H9 (cell line): ENCODE measurements around the gene TMEM106B. TPM values are rescaled to one million over a fixed set of nuclear protein-coding genes. Genes with fewer than 3 reads are reported as not detected.

ENCODE experiments used
- DNase-seq: peaks from one replicate; pipeline ENCODE4 v3.0.0-alpha.2; 2017
- H2AFZ ChIP-seq: one replicate; pipeline ENCODE4 v1.6.1; 2013; ENCODE audit warnings: mild to moderate bottlenecking, low read length, control low read depth, moderate library complexity
- H2AK5ac ChIP-seq: 2 replicates; pipeline ENCODE4 v1.6.1; 2013; ENCODE audit warnings: low read length, control low read depth, mixed read lengths; ENCODE audit not compliant: insufficient read length
- H2BK120ac ChIP-seq: one replicate; pipeline ENCODE4 v1.6.1; 2013; ENCODE audit warnings: low read depth, mild to moderate bottlenecking, low read length, control low read depth, inconsistent platforms; ENCODE audit not compliant: poor library complexity, severe bottlenecking
- H2BK12ac ChIP-seq: 2 replicates; pipeline ENCODE4 v1.6.1; 2013; ENCODE audit warnings: low read length, control low read depth, mixed read lengths, low read depth; ENCODE audit not compliant: insufficient read length
- H2BK15ac ChIP-seq: 2 replicates; pipeline ENCODE4 v1.6.1; 2013; ENCODE audit warnings: low read depth, low read length, control low read depth
- H2BK20ac ChIP-seq: one replicate; pipeline ENCODE4 v1.6.1; 2013; ENCODE audit warnings: low read depth, mild to moderate bottlenecking, low read length, control low read depth, inconsistent platforms; ENCODE audit not compliant: poor library complexity, severe bottlenecking
- H2BK5ac ChIP-seq: 2 replicates; pipeline ENCODE4 v1.6.1; 2013; ENCODE audit warnings: low read length, control low read depth, mixed read lengths; ENCODE audit not compliant: insufficient read length
- H3K14ac ChIP-seq: 2 replicates; pipeline ENCODE4 v1.6.1; 2013; ENCODE audit warnings: low read length, control low read depth; ENCODE audit not compliant: insufficient read depth
- H3K18ac ChIP-seq: 2 replicates; pipeline ENCODE4 v1.6.1; 2013; ENCODE audit warnings: low read depth, mild to moderate bottlenecking, mixed read lengths, low read length, control low read depth; ENCODE audit not compliant: insufficient read length
- H3K23ac ChIP-seq: 2 replicates; pipeline ENCODE4 v1.6.1; 2013; ENCODE audit warnings: low read length, control low read depth, mixed read lengths, low read depth; ENCODE audit not compliant: insufficient read length
- H3K23me2 ChIP-seq: 2 replicates; pipeline ENCODE4 v1.6.1; 2013; ENCODE audit warnings: low read depth, mild to moderate bottlenecking, mixed read lengths, low read length, control low read depth; ENCODE audit not compliant: insufficient read length, poor library complexity, severe bottlenecking
- H3K27ac ChIP-seq: 2 replicates; pipeline ENCODE4 v1.5.1; 2013; ENCODE audit warnings: low read length, control low read depth, mixed read lengths, low read depth; ENCODE audit not compliant: insufficient read length
- H3K27me3 ChIP-seq: 2 replicates; pipeline ENCODE4 v1.6.1; 2013; ENCODE audit warnings: low read length, control low read depth, inconsistent platforms; ENCODE audit not compliant: insufficient read depth
- H3K4ac ChIP-seq: 2 replicates; pipeline ENCODE4 v1.6.1; 2013; ENCODE audit warnings: low read depth, mild to moderate bottlenecking, control low read depth, inconsistent platforms, low read length, moderate library complexity
- H3K4me1 ChIP-seq: 2 replicates; pipeline ENCODE4 v1.6.1; 2013; ENCODE audit warnings: low read length, control low read depth, inconsistent platforms; ENCODE audit not compliant: insufficient read depth
- H3K4me2 ChIP-seq: 2 replicates; pipeline ENCODE4 v1.6.1; 2013; ENCODE audit warnings: low read length, control low read depth, mixed read lengths; ENCODE audit not compliant: insufficient read length, insufficient read depth
- H3K56ac ChIP-seq: 2 replicates; pipeline ENCODE4 v1.6.1; 2013; ENCODE audit warnings: low read depth, mild to moderate bottlenecking, mixed read lengths, low read length, control low read depth; ENCODE audit not compliant: insufficient read length
- H3K79me1 ChIP-seq: 2 replicates; pipeline ENCODE4 v1.6.1; 2013; ENCODE audit warnings: low read depth, mild to moderate bottlenecking, moderate library complexity, low read length, control low read depth, inconsistent platforms; ENCODE audit not compliant: insufficient read depth, poor library complexity, severe bottlenecking
- H3K79me2 ChIP-seq: 2 replicates; pipeline ENCODE4 v1.6.1; 2013; ENCODE audit warnings: low read length, control low read depth, inconsistent platforms; ENCODE audit not compliant: insufficient read depth
- H3K9ac ChIP-seq: 2 replicates; pipeline ENCODE4 v1.6.1; 2013; ENCODE audit warnings: low read length, control low read depth, mixed read lengths; ENCODE audit not compliant: insufficient read length; ENCODE audit errors: extremely low read depth
- H3K9me3 ChIP-seq: one replicate; pipeline ENCODE4 v1.6.1; 2013; ENCODE audit warnings: low read depth, low read length, inconsistent platforms; ENCODE audit not compliant: control insufficient read depth
- H3T11ph ChIP-seq: one replicate; pipeline ENCODE4 v1.6.1; 2013; ENCODE audit warnings: mild to moderate bottlenecking, low read length, control low read depth, inconsistent platforms
- H4K20me1 ChIP-seq: one replicate; pipeline ENCODE4 v1.6.1; 2013; ENCODE audit not compliant: control insufficient read depth, insufficient read length, insufficient read depth
- H4K5ac ChIP-seq: 2 replicates; pipeline ENCODE4 v1.6.1; 2013; ENCODE audit warnings: low read depth, mild to moderate bottlenecking, mixed read lengths, low read length, control low read depth; ENCODE audit not compliant: insufficient read length
- H4K8ac ChIP-seq: replicated peaks from 2 replicates; pipeline ENCODE4 v1.6.1; 2013; ENCODE audit warnings: low read length, control low read depth, mixed read lengths, low read depth; ENCODE audit not compliant: insufficient read length
- H4K91ac ChIP-seq: 2 replicates; pipeline ENCODE4 v1.6.1; 2013; ENCODE audit warnings: low read depth, mild to moderate bottlenecking, moderate library complexity, mixed read lengths, low read length, control low read depth; ENCODE audit not compliant: insufficient read length
- H3K27ac Mint-ChIP-seq, 3 experiments: 2 replicates in 2 of 3; 3 replicates in 1 of 3; pipeline ENCODE4 v1.8.0; 2020 to 2021; ENCODE audit warnings: mixed read lengths in 3 of 3, mild to moderate bottlenecking in 1 of 3, moderate library complexity in 1 of 3
- H3K27me3 Mint-ChIP-seq: 2 replicates; pipeline ENCODE4 v1.8.0; 2021; ENCODE audit warnings: low read depth, mild to moderate bottlenecking, moderate library complexity, mixed read lengths
- H3K36me3 Mint-ChIP-seq, 3 experiments: 2 replicates in 2 of 3; 3 replicates in 1 of 3; pipeline ENCODE4 v1.8.0; 2020 to 2021; ENCODE audit warnings: low read depth in 3 of 3, mixed read lengths in 3 of 3; ENCODE audit not compliant: insufficient read depth in 1 of 3
- H3K4me1 Mint-ChIP-seq, 2 experiments: 2 replicates each; pipeline ENCODE4 v1.8.0; 2020; ENCODE audit warnings: mixed read lengths in 2 of 2
- H3K4me3 Mint-ChIP-seq, 2 experiments: 2 replicates in 1 of 2; 3 replicates in 1 of 2; pipeline ENCODE4 v1.8.0; 2020 to 2021; ENCODE audit warnings: mild to moderate bottlenecking in 2 of 2, mixed read lengths in 2 of 2, moderate library complexity in 1 of 2
- H3K9me3 Mint-ChIP-seq, 2 experiments: 2 replicates in 1 of 2; 3 replicates in 1 of 2; pipeline ENCODE4 v1.8.0; 2020; ENCODE audit warnings: mild to moderate bottlenecking in 2 of 2, mixed read lengths in 2 of 2, moderate library complexity in 1 of 2
- WGBS: extraction: QIAGEN DNeasy Blood & Tissue Kit; methylation state at CpG from one replicate; pipeline ENCODE4 v1.1.7; 2013; ENCODE audit warnings: missing lambda C conversion rate, low lambda C conversion rate, mixed read lengths; ENCODE audit not compliant: insufficient read length; ENCODE audit errors: extremely low coverage; 5-methylcytosine and 5-hydroxymethylcytosine counted together
- total RNA-seq: library from RNA; stranded (reverse); gene quantifications from 2 replicates; pipeline ENCODE4 v1.2.1, GENCODE V29; 2021
- TF ChIP-seq, protein P1 (sequence below): fragments of 200-600 bp; sonication (generic); conservative IDR thresholded peaks from 3 replicates; pipeline ENCODE4 v1.8.0; 2021; ENCODE audit warnings: antibody characterized with exemption, mild to moderate bottlenecking

The TMEM106B gene
- total RNA-seq, 1 experiment from 2014 or later: 28.4 TPM

DNA sequence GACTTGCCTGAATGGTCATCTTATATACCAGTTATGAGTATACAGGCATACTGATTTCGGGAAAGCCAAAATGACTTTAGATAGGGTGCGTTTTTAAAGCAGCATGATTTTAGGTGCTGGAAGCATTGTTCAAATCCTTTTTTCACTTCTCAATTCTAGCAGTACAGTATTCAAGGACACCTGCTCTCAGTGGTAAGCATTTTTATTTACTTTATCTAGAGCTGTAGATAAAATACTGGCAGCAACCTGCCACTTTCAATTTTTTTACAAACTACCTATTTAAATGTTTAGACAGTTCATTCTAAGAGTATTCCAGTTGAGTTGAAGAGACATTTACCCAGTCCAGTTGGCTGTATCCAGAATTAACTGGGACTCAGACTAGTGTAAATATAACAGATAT lies 33.6 kb downstream of the TMEM106B start:
- DNase-seq: no peak
- Histone ChIP-seq H3K9ac (no peak overlapping the region), H2BK5ac (no peak overlapping the region), H3K4ac (no peak overlapping the region), H4K20me1 (no peaks in the 10 kb centered on the region), H4K8ac (no peak overlapping the region), H3K56ac (no peak overlapping the region), H3K23ac (no peak overlapping the region), H2BK120ac (no peak overlapping the region), H3K9me3 (no peaks in the 10 kb centered on the region), H4K5ac (no peak overlapping the region), H2BK12ac (no peak overlapping the region), H3K4me1 (no peaks in the 10 kb centered on the region), H3K23me2 (no peaks in the 10 kb centered on the region), H2AFZ (no peak overlapping the region), H4K91ac (no peak overlapping the region), H3K14ac (no peak overlapping the region), H3K79me2 (no peaks in the 10 kb centered on the region), H3K27me3 (no peaks in the 10 kb centered on the region), H2AK5ac (no peak overlapping the region), H3K18ac (no peak overlapping the region), H3T11ph (no peak overlapping the region), H2BK20ac (no peak overlapping the region), H3K79me1 (no peaks in the 10 kb centered on the region), H2BK15ac (no peak overlapping the region), H3K27ac (no peak overlapping the region), H3K4me2 (no peak overlapping the region)
- H3K4me3 Mint-ChIP-seq: no peak overlapping the region
- H3K36me3 Mint-ChIP-seq: peaks cover 0 to 8% (median 0%) of the 10 kb centered on the region in 3 experiments; a peak in 2 of 7 replicates
- no peaks in the 10 kb centered on the region for H3K27me3 Mint-ChIP-seq
- no CpG with 5 or more reads among the region's 2 CpGs for WGBS
- H3K9me3 Mint-ChIP-seq: peaks cover 3 to 5% of the 10 kb centered on the region in 2 experiments; a peak in 2 of 5 replicates
- no peak overlapping the region for H3K27ac Mint-ChIP-seq
- TF ChIP-seq, protein P1, sequence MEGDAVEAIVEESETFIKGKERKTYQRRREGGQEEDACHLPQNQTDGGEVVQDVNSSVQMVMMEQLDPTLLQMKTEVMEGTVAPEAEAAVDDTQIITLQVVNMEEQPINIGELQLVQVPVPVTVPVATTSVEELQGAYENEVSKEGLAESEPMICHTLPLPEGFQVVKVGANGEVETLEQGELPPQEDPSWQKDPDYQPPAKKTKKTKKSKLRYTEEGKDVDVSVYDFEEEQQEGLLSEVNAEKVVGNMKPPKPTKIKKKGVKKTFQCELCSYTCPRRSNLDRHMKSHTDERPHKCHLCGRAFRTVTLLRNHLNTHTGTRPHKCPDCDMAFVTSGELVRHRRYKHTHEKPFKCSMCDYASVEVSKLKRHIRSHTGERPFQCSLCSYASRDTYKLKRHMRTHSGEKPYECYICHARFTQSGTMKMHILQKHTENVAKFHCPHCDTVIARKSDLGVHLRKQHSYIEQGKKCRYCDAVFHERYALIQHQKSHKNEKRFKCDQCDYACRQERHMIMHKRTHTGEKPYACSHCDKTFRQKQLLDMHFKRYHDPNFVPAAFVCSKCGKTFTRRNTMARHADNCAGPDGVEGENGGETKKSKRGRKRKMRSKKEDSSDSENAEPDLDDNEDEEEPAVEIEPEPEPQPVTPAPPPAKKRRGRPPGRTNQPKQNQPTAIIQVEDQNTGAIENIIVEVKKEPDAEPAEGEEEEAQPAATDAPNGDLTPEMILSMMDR: no peak
- H3K4me1 Mint-ChIP-seq: peaks cover 0 to 11% of the 10 kb centered on the region in 2 experiments; a peak in 3 of 4 replicates
